ENCODE measurements around the gene UBE2J2. TPM values are rescaled to one million over a fixed set of nuclear protein-coding genes. Genes with fewer than 3 reads are reported as not detected.

The UBE2J2 gene
- total RNA-seq, 1 experiment from 2014 or later: 83.4 TPM

GRCh38 chr1:1243807-1244191 lies 29.9 kb downstream of the UBE2J2 start:
- H3K79me2 ChIP-seq (ENCODE audit: insufficient read depth, low read length): no peaks in the 10 kb centered on the region
- H3K56ac ChIP-seq (ENCODE audit: insufficient read length, low read depth, low read length): no peak overlapping the region
- no peak for DNase-seq
- Mint-ChIP-seq H3K27me3 (ENCODE audit: low read depth) (peaks cover 15% of the 10 kb centered on the region), H3K27ac (no peak overlapping the region), H3K36me3 (ENCODE audit: insufficient read depth in 1 of 3, low read depth in 3 of 3) (no peaks in the 10 kb centered on the region), H3K4me1 (peaks cover 0 to 3% of the 10 kb centered on the region in 2 experiments; a peak in 2 of 4 replicates), H3K9me3 (no peaks in the 10 kb centered on the region), H3K4me3 (no peak overlapping the region)
- no peak overlapping the region for H3K27ac ChIP-seq (ENCODE audit: insufficient read length, low read depth, low read length)
- no peak overlapping the region for H2AFZ ChIP-seq (ENCODE audit: low read length)
- no CpG with 5 or more reads among the region's 23 CpGs for WGBS (ENCODE audit: extremely low coverage, insufficient read length, low lambda C conversion rate)
- H3K9ac ChIP-seq (ENCODE audit: extremely low read depth, insufficient read length, low read length): no peak overlapping the region
- TF ChIP-seq, protein P1, sequence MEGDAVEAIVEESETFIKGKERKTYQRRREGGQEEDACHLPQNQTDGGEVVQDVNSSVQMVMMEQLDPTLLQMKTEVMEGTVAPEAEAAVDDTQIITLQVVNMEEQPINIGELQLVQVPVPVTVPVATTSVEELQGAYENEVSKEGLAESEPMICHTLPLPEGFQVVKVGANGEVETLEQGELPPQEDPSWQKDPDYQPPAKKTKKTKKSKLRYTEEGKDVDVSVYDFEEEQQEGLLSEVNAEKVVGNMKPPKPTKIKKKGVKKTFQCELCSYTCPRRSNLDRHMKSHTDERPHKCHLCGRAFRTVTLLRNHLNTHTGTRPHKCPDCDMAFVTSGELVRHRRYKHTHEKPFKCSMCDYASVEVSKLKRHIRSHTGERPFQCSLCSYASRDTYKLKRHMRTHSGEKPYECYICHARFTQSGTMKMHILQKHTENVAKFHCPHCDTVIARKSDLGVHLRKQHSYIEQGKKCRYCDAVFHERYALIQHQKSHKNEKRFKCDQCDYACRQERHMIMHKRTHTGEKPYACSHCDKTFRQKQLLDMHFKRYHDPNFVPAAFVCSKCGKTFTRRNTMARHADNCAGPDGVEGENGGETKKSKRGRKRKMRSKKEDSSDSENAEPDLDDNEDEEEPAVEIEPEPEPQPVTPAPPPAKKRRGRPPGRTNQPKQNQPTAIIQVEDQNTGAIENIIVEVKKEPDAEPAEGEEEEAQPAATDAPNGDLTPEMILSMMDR (conservative IDR thresholded peaks at IDR 0.05): no peak
- H2BK15ac ChIP-seq (ENCODE audit: low read depth, low read length): no peak overlapping the region
- no peak overlapping the region for H4K91ac ChIP-seq (ENCODE audit: insufficient read length, low read depth, low read length)
- H3K27me3 ChIP-seq (ENCODE audit: insufficient read depth, low read length): no peaks in the 10 kb centered on the region
- no peak overlapping the region for H3K18ac ChIP-seq (ENCODE audit: insufficient read length, low read depth, low read length)
- H3K4ac ChIP-seq (ENCODE audit: low read depth, low read length): no peak overlapping the region
- no peak overlapping the region for H2BK120ac ChIP-seq (ENCODE audit: low read depth, low read length, poor library complexity, severe bottlenecking)
- no peak overlapping the region for H2AK5ac ChIP-seq (ENCODE audit: insufficient read length, low read length)
- no peaks in the 10 kb centered on the region for H3K9me3 ChIP-seq (ENCODE audit: control insufficient read depth, low read depth, low read length)
- no peak overlapping the region for H2BK5ac ChIP-seq (ENCODE audit: insufficient read length, low read length)
- H3K14ac ChIP-seq (ENCODE audit: insufficient read depth, low read length): no peak overlapping the region
- H3K4me1 ChIP-seq (ENCODE audit: insufficient read depth, low read length): no peaks in the 10 kb centered on the region
- no peak overlapping the region for H2BK12ac ChIP-seq (ENCODE audit: insufficient read length, low read depth, low read length)
- H4K5ac ChIP-seq (ENCODE audit: insufficient read length, low read depth, low read length): no peak overlapping the region
- no peaks in the 10 kb centered on the region for H3K23me2 ChIP-seq (ENCODE audit: insufficient read length, low read depth, low read length, poor library complexity, severe bottlenecking)
- H4K20me1 ChIP-seq (ENCODE audit: control insufficient read depth, insufficient read depth, insufficient read length): no peaks in the 10 kb centered on the region
- H4K8ac ChIP-seq (replicated peaks; ENCODE audit: insufficient read length, low read depth, low read length): no peak overlapping the region
- no peak overlapping the region for H2BK20ac ChIP-seq (ENCODE audit: low read depth, low read length, poor library complexity, severe bottlenecking)
- H3T11ph ChIP-seq (ENCODE audit: low read length): no peak overlapping the region
- H3K23ac ChIP-seq (ENCODE audit: insufficient read length, low read depth, low read length): no peak overlapping the region
- H3K79me1 ChIP-seq (ENCODE audit: insufficient read depth, low read depth, low read length, poor library complexity, severe bottlenecking): no peaks in the 10 kb centered on the region
- no peak overlapping the region for H3K4me2 ChIP-seq (ENCODE audit: insufficient read depth, insufficient read length, low read length)

Measured in H9 (cell line).